MCF 10A (cell line): ENCODE data around the gene GKN2. TPM values are rescaled to one million over a fixed set of nuclear protein-coding genes. Genes with fewer than 3 reads are reported as not detected.

Experiments
- BruUV-seq: library from RNA; stranded (reverse); fragments of 400-500 nt; replicated peaks from 2 replicates; lab custom pipeline; 2021; lab: Mats Ljungman, UMichigan
- CTCF ChIA-PET: fragments of 300-600 bp; sonication (Branson Sonifier 250); formaldehyde crosslinking; extraction: SDS; loops from one replicate; lab custom pipeline; 2021; ENCODE audit warnings: antibody characterized with exemption, inconsistent platforms; lab: Yijun Ruan, JAX
- POLR2A ChIA-PET: fragments of 300-600, 350-650 bp; sonication (Branson Sonifier 250); formaldehyde crosslinking; extraction: SDS; loops from one replicate; lab custom pipeline; 2020; ENCODE audit warnings: antibody characterized with exemption, inconsistent platforms; lab: Yijun Ruan, JAX
- DNase-seq: peaks from one replicate; pipeline ENCODE4 v3.0.0-alpha.2; 2018; ENCODE audit not compliant: unreplicated experiment
- H3K27ac Mint-ChIP-seq: one replicate; pipeline ENCODE4 v1.8.0; 2022; ENCODE audit warnings: mild to moderate bottlenecking, low read depth, mixed read lengths; ENCODE audit not compliant: unreplicated experiment
- H3K27me3 Mint-ChIP-seq: one replicate; pipeline ENCODE4 v1.8.0; 2022; ENCODE audit warnings: mixed read lengths; ENCODE audit not compliant: insufficient read depth, unreplicated experiment
- H3K36me3 Mint-ChIP-seq: one replicate; pipeline ENCODE4 v1.8.0; 2022; ENCODE audit warnings: mild to moderate bottlenecking, moderate library complexity, mixed read lengths; ENCODE audit not compliant: insufficient read depth, unreplicated experiment
- H3K4me1 Mint-ChIP-seq: one replicate; pipeline ENCODE4 v1.8.0; 2022; ENCODE audit warnings: mixed read lengths; ENCODE audit not compliant: insufficient read depth, unreplicated experiment
- H3K4me3 Mint-ChIP-seq: one replicate; pipeline ENCODE4 v1.8.0; 2022; ENCODE audit warnings: mild to moderate bottlenecking, moderate library complexity, mixed read lengths; ENCODE audit not compliant: unreplicated experiment
- H3K9me3 Mint-ChIP-seq: one replicate; pipeline ENCODE4 v1.8.0; 2022; ENCODE audit warnings: mixed read lengths; ENCODE audit not compliant: unreplicated experiment
- CTCF ChIP-seq: fragments of 200-600 bp; IDR thresholded peaks from one replicate; pipeline ENCODE4 v1.8.0; 2022; ENCODE audit warnings: antibody characterized with exemption, mild to moderate bottlenecking; ENCODE audit not compliant: unreplicated experiment
- intact Hi-C: fragments of 100-400 bp; cut with micrococcal nuclease; formaldehyde crosslinking; loops from 2 replicates; pipeline ENCODE4 v1.14.1; 2022
- total RNA-seq: library from RNA; stranded (reverse); gene quantifications from 2 replicates; pipeline ENCODE4 v1.2.3, GENCODE V29; 2022

Gene GKN2
- total RNA-seq, 1 experiment from 2014 or later = not detected

DNA sequence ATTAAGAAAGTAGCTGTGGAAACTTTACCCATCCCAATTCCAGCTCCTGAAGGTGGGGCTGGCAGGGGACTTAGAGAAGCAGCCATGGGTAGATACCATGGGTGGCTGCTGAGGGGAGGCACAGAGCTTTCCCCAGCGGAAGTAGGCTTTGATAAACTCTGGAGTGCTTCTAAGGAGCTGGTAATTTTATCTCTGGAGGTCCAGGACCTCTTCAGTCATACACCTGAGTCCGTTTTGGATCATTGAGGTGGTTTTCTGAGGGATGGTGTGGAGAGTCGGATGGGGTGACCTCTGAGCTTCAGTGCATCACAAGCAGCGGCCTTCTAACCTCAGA lies 44.8 kb downstream of the GKN2 start:
- Mint-ChIP-seq H3K4me1 (peaks cover 18% of the 10 kb centered on the region), H3K4me3 (no peak overlapping the region), H3K9me3 (peaks cover 15% of the 10 kb centered on the region), H3K27ac (peak overlapping the region; percentile 55), H3K36me3 (no peaks in the 10 kb centered on the region), H3K27me3 (no peaks in the 10 kb centered on the region)
- no peak for DNase-seq
- POLR2A ChIA-PET = interaction anchor here (0.6 to 2.6 kb wide), 12 partner anchors 10 to 164 kb away, joined by 3 to 16 read pairs (median 4); no protein-coding TSS in a partner anchor
- TF ChIP-seq CTCF = no peak
- CTCF ChIA-PET = interaction anchor here (0.6 to 5.3 kb wide), 16 partner anchors 9 to 443 kb away, joined by 3 to 87 read pairs (median 5); no protein-coding TSS in a partner anchor
- intact Hi-C loops = loop anchor here (5.0 kb wide), 1 partner anchor 71 kb away; no protein-coding TSS in a partner anchor
- TSS peak; percentile 48 for BruUV-seq

DNA sequence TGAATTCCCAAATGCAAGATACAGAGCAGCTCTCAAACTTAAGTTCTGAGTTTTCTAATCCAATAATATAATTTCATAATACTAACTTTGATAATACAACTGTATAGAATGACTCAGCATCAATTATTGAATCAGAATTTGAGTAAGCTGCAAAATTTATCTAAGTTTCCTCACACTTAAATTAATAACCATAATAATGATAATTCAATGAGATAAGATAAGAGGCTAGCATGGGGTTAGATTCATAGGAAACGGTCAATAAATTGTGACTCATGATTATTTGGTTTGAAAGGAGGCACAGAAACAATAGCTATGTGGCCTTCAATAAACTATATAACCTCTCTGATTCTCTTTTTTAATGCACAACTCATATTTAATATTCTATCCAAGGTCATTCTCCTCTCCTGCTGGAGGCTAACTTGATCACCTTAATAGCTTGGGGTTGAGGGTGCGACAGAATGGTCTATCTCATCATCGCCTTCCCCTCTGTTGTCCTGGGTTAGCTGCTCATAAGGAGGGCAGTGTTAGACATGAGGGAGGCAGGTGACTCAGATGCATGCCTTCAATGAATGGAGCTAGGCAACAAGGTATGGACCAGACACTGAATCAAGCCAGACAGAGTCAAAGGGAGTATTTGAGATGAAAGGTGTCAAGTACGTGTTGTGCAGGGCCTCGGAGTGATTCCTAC lies 45.3 kb downstream of the GKN2 start:
- Mint-ChIP-seq H3K9me3 (peaks cover 15% of the 10 kb centered on the region), H3K27me3 (no peaks in the 10 kb centered on the region), H3K4me1 (peaks cover 18% of the 10 kb centered on the region), H3K4me3 (no peak overlapping the region), H3K36me3 (no peaks in the 10 kb centered on the region), H3K27ac (no peak overlapping the region)
- no peak for TF ChIP-seq CTCF
- DNase-seq = no peak
- POLR2A ChIA-PET = interaction anchor here (0.8 to 2.6 kb wide), 6 partner anchors 10 to 154 kb away, joined by 4 to 11 read pairs (median 7); no protein-coding TSS in a partner anchor
- intact Hi-C loops = loop anchor here (5.0 kb wide), 1 partner anchor 70 kb away; no protein-coding TSS in a partner anchor
- CTCF ChIA-PET = interaction anchor here (0.6 to 5.3 kb wide), 17 partner anchors 9 to 442 kb away, joined by 3 to 87 read pairs (median 4); no protein-coding TSS in a partner anchor
- BruUV-seq = no TSS peak

DNA sequence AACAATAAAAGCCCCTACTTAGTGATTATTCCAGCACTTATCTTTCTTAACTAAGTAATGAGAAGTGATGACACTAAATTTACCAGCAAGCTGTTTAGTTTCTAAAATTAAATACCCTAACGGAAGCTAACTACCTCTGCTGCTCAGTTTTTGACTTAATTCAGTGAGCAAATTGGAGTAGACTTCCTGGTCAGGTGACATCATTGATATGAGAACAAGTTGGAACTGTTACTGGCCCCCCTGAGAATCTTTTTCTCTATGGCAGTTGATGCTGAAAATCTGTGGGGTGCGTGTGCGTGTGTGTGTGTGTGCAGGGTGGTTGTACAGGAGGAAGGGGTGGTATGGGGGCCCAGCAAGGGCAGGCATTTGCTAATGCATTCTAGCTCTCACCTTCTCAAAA lies 46.0 kb downstream of the GKN2 start:
- H3K4me3 Mint-ChIP-seq = no peak overlapping the region
- BruUV-seq = no TSS peak
- peaks cover 18% of the 10 kb centered on the region for H3K4me1 Mint-ChIP-seq
- TF ChIP-seq CTCF = no peak
- no peak overlapping the region for H3K27ac Mint-ChIP-seq
- CTCF ChIA-PET = interaction anchor here (1.0 to 5.3 kb wide), 10 partner anchors 8 to 419 kb away, joined by 3 to 87 read pairs (median 8); no protein-coding TSS in a partner anchor
- no peaks in the 10 kb centered on the region for H3K27me3 Mint-ChIP-seq
- peaks cover 15% of the 10 kb centered on the region for H3K9me3 Mint-ChIP-seq
- no peaks in the 10 kb centered on the region for H3K36me3 Mint-ChIP-seq
- POLR2A ChIA-PET = interaction anchor here (1.1 to 2.6 kb wide), 2 partner anchors 62 to 77 kb away, joined by 4 to 11 read pairs; no protein-coding TSS in a partner anchor
- intact Hi-C loops = loop anchor here (5.0 kb wide), 1 partner anchor 69 kb away; no protein-coding TSS in a partner anchor
- no peak for DNase-seq

DNA sequence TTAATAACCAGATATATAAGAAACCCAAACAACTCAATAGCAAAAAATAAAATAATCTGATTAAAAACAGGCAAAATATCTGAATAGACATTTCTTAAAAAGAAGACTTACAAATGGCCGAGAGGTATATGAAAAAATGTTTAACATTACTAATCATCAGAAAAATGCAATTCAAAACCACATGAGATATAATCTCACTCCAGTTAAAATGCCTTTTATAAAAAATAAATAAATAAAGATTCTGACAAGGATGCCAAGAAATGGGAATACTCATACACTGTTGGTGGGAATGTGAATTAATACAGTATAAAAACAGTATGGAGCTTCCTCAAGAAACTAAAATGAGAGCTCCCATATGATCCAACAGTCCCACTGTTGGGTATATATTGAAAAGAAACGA lies 47.6 kb downstream of the GKN2 start:
- no peaks in the 10 kb centered on the region for H3K27me3 Mint-ChIP-seq
- H3K4me1 Mint-ChIP-seq = peaks cover 18% of the 10 kb centered on the region
- ChIA-PET CTCF (interaction anchor here (1.1 kb wide), 2 partner anchors 153 to 194 kb away, joined by 5 read pairs; no protein-coding TSS in a partner anchor), POLR2A (no interaction called here)
- TF ChIP-seq CTCF = no peak
- no peak overlapping the region for H3K4me3 Mint-ChIP-seq
- intact Hi-C loops = loop anchor here (5.0 kb wide), 1 partner anchor 68 kb away; no protein-coding TSS in a partner anchor
- peaks cover 15% of the 10 kb centered on the region for H3K9me3 Mint-ChIP-seq
- H3K36me3 Mint-ChIP-seq = no peaks in the 10 kb centered on the region
- H3K27ac Mint-ChIP-seq = no peak overlapping the region
- no peak for DNase-seq
- no TSS peak for BruUV-seq
